ENCODE measurements around the gene EHMT1.

EHMT1 gene

DNA sequence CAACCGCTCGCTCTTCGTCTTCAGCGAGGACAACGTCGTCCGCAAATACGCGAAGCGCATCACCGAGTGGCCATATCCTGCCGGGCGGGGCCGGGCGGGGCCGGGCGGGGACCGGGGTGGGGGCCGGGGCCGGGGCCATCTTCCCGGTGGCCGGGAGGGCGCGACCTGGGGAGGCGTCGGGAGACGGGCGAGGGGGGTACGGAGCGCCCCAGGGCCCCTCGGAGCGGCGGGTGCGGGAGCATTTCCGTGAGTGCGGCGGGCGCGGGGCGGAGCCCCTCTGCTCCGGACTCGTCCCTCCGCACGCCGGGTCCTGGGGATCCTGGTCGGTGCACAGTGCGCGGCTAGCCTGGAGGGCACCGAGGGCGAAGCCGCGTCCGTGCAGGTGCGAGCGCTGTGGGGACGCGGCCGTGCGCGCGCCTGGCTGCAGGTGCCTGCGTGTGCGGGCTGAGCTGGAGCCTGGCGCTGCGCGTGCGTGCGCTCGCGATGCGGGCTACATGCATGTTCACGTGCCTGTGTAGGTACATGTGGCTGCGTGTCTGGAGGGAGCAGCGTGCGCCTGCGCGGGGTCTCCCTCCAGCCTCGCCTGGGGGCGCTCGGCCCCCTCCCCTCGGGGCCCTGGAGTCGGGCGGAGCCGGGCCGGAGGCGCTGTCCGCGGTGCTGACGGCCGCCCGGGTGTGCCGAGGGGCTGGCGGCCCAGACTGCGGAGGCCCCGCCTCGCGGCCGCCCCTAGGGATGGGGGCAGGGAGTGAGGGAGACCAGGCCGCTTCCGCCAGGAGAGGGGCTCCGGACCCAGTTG is 259.5 kb downstream of the EHMT1 start:
- Histone ChIP-seq H3F3A (ENCODE audit: low read depth) (no peaks in the 10 kb centered on the region), H2AFZ (ENCODE audit: low read length) (no peak overlapping the region), H3K9me3 (ENCODE audit: insufficient read depth, low read depth, low read length) (peaks cover 18% of the 10 kb centered on the region; the same call in 1 of the 2 replicates), H3K4me1 (ENCODE audit: insufficient read depth, low read length, poor library complexity, severe bottlenecking) (no peaks in the 10 kb centered on the region), H3K4me3 (ENCODE audit: low read length, poor library complexity, severe bottlenecking) (no peak overlapping the region), H3K9ac (ENCODE audit: low read depth, low read length, poor library complexity, severe bottlenecking) (no peak overlapping the region), H3K27me3 (ENCODE audit: insufficient read depth, low read length, poor library complexity, severe bottlenecking) (no peaks in the 10 kb centered on the region), H3K4me2 (ENCODE audit: low read depth, low read length, poor library complexity, severe bottlenecking) (no peak overlapping the region), H3K9me2 (replicated peaks; ENCODE audit: low read depth, low read length) (no peaks in the 10 kb centered on the region), H4K20me1 (ENCODE audit: insufficient read depth, low read length, poor library complexity, severe bottlenecking) (no peaks in the 10 kb centered on the region), H3K36me3 (ENCODE audit: insufficient read depth, low read length) (no peaks in the 10 kb centered on the region), H3K79me2 (ENCODE audit: insufficient read depth, low read length) (no peaks in the 10 kb centered on the region)
- TF ChIP-seq, protein P1, sequence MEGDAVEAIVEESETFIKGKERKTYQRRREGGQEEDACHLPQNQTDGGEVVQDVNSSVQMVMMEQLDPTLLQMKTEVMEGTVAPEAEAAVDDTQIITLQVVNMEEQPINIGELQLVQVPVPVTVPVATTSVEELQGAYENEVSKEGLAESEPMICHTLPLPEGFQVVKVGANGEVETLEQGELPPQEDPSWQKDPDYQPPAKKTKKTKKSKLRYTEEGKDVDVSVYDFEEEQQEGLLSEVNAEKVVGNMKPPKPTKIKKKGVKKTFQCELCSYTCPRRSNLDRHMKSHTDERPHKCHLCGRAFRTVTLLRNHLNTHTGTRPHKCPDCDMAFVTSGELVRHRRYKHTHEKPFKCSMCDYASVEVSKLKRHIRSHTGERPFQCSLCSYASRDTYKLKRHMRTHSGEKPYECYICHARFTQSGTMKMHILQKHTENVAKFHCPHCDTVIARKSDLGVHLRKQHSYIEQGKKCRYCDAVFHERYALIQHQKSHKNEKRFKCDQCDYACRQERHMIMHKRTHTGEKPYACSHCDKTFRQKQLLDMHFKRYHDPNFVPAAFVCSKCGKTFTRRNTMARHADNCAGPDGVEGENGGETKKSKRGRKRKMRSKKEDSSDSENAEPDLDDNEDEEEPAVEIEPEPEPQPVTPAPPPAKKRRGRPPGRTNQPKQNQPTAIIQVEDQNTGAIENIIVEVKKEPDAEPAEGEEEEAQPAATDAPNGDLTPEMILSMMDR (conservative IDR thresholded peaks at IDR 0.05; ENCODE audit: low read length), result no peak
- TF ChIP-seq EZH2phosphoT487 (IDR thresholded peaks at IDR 0.05; ENCODE audit: borderline replicate concordance), result no peak

DNA sequence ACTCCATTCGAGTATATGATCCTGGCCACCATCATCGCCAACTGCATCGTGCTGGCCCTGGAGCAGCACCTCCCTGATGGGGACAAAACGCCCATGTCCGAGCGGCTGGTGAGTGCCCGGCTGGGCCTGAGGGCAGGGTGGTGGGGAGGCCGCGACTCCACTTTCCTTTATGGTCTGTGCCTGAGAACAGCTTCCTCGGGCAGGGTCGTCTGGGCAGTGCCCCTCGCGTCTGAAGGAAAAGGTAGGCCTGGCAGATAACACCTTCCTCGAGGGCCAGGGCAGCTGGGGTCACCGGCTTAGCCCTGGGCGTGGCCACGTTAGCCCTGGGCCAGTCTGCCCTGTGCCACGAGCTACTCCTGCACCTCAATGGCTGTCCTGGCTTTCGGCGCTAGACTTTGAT is 260.2 kb downstream of the EHMT1 start:
- H3F3A ChIP-seq (ENCODE audit: low read depth), result no peaks in the 10 kb centered on the region
- H3K36me3 ChIP-seq (ENCODE audit: insufficient read depth, low read length), result no peaks in the 10 kb centered on the region
- H3K9ac ChIP-seq (ENCODE audit: low read depth, low read length, poor library complexity, severe bottlenecking), result no peak overlapping the region
- no peak overlapping the region for H3K4me3 ChIP-seq (ENCODE audit: low read length, poor library complexity, severe bottlenecking)
- no peaks in the 10 kb centered on the region for H3K27me3 ChIP-seq (ENCODE audit: insufficient read depth, low read length, poor library complexity, severe bottlenecking)
- no peak overlapping the region for H3K4me2 ChIP-seq (ENCODE audit: low read depth, low read length, poor library complexity, severe bottlenecking)
- TF ChIP-seq, protein P1 (conservative IDR thresholded peaks at IDR 0.05; ENCODE audit: low read length), result no peak
- no peak for TF ChIP-seq EZH2phosphoT487 (IDR thresholded peaks at IDR 0.05; ENCODE audit: borderline replicate concordance)
- no peaks in the 10 kb centered on the region for H4K20me1 ChIP-seq (ENCODE audit: insufficient read depth, low read length, poor library complexity, severe bottlenecking)
- H3K4me1 ChIP-seq (ENCODE audit: insufficient read depth, low read length, poor library complexity, severe bottlenecking), result no peaks in the 10 kb centered on the region
- H3K9me2 ChIP-seq (replicated peaks; ENCODE audit: low read depth, low read length), result no peaks in the 10 kb centered on the region
- H2AFZ ChIP-seq (ENCODE audit: low read length), result no peak overlapping the region
- peaks cover 15% of the 10 kb centered on the region; the same call in 1 of the 2 replicates for H3K9me3 ChIP-seq (ENCODE audit: insufficient read depth, low read depth, low read length)
- no peaks in the 10 kb centered on the region for H3K79me2 ChIP-seq (ENCODE audit: insufficient read depth, low read length)

DNA sequence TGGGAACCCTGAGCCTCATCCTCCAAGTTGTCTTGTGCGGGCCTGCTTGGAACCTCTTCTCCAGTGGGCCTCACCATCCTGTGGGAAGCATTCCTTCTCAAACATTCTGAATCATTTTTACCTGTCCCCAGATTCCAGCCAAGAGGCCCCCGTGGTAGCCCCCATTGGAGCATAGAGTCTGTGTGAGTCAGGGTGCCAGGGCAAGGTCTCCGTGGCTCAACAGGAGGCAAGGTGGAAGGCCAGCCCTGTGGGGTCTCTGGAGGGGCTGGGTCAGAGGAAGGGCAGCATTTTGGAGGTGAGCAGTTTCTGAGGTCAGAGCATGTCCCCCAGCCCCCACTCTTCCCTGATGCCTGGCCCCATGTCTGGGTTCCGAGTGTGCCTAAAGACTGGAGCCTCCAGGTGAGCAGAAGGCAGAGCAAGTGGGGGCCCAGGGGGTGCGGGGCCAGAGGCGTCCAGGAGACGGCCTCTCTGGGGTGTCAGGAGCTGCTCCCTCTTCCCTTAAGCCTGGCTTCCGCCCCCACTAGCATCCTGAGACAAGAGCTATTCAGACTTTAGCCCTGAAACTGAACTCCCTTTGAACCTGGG is 260.9 kb downstream of the EHMT1 start:
- Histone ChIP-seq H4K20me1 (ENCODE audit: insufficient read depth, low read length, poor library complexity, severe bottlenecking) (no peaks in the 10 kb centered on the region), H3K9me2 (replicated peaks; ENCODE audit: low read depth, low read length) (no peaks in the 10 kb centered on the region), H2AFZ (ENCODE audit: low read length) (no peak overlapping the region), H3K9me3 (ENCODE audit: insufficient read depth, low read depth, low read length) (peaks cover 14% of the 10 kb centered on the region; the same call in 1 of the 2 replicates), H3K36me3 (ENCODE audit: insufficient read depth, low read length) (no peaks in the 10 kb centered on the region), H3K4me1 (ENCODE audit: insufficient read depth, low read length, poor library complexity, severe bottlenecking) (no peaks in the 10 kb centered on the region), H3F3A (ENCODE audit: low read depth) (no peaks in the 10 kb centered on the region), H3K27me3 (ENCODE audit: insufficient read depth, low read length, poor library complexity, severe bottlenecking) (no peaks in the 10 kb centered on the region), H3K4me3 (ENCODE audit: low read length, poor library complexity, severe bottlenecking) (no peak overlapping the region), H3K79me2 (ENCODE audit: insufficient read depth, low read length) (no peaks in the 10 kb centered on the region), H3K9ac (ENCODE audit: low read depth, low read length, poor library complexity, severe bottlenecking) (no peak overlapping the region), H3K4me2 (ENCODE audit: low read depth, low read length, poor library complexity, severe bottlenecking) (no peak overlapping the region)
- TF ChIP-seq, protein P1 (conservative IDR thresholded peaks at IDR 0.05; ENCODE audit: low read length), result no peak
- TF ChIP-seq EZH2phosphoT487 (IDR thresholded peaks at IDR 0.05; ENCODE audit: borderline replicate concordance), result no peak

Measured in Loucy (cell line).